22Rv1 (cell line): Measurements from ENCODE around the gene TUBB.

ENCODE experiments used
- H3K27ac ChIP-seq: fragments of 450-650 bp; 2 replicates; pipeline ENCODE4 v1.5.1; 2017
- CTCF ChIP-seq: fragments of 450-650 bp; IDR thresholded peaks from 2 replicates; pipeline ENCODE4 v1.5.1; 2017; ENCODE audit warnings: mild to moderate bottlenecking
- ZFX ChIP-seq: fragments of 450-650 bp; IDR thresholded peaks from 2 replicates; pipeline ENCODE4 v1.6.1; 2017; ENCODE audit warnings: antibody characterized with exemption, borderline replicate concordance

Gene TUBB

GRCh38 chr6:30714263-30714662 is 5.9 kb upstream of the TUBB start:
- no peak for TF ChIP-seq ZFX

GRCh38 chr6:30716879-30717128 is 3.3 kb upstream of the TUBB start:
- H3K27ac ChIP-seq = peak overlapping the region; percentile 97
- TF ChIP-seq ZFX (no peak), CTCF (no peak)

More at GRCh38 chr6:30714263-30714662, 5.9 kb upstream of the TUBB start:
- no peak overlapping the region for H3K27ac ChIP-seq

DNA sequence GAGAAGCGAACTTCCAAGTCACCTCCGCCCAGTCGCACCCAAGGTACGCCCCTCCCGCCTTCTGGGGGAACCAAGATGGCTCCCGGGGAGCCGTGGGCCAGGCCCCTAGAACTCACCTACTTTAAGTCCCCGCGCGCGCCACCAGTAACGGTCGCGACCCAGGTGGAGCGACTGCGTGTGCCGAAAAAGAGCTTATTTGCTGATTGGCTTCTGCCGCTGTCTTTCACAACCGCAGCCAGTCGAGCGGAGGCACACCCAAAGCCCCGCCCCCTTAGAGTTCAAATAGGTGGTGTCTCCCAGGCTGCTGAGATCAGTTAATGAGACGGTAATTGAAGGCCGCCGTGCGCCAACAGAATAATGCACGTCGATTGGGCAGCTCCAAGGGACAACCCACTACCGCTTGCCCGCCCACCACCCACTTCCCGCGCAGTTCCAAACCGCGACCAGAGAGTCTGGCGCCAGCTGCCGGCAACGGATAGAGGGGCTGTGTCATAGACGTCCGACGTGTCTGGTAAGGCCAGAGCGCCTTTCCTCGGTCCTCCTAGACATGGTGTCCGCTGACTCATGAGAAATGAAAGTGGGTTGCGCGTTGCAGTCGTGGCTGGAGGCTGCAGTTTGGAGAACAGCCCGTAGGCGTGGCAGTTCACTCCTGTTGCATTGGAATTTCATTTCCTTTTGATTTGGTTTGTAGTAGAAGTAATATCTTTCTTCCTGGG is 2.9 kb upstream of the TUBB start, which contains the start of gene MDC1:
TSS of gene MDC1 (minus strand) at position 153 of the 716 bp plus-strand sequence. CDS start 2,106 bp downstream, outside the sequence.
- H3K27ac ChIP-seq = peak within 1 kb of the TSS; percentile 97
- TF ChIP-seq ZFX (no peak), CTCF (no peak)

DNA sequence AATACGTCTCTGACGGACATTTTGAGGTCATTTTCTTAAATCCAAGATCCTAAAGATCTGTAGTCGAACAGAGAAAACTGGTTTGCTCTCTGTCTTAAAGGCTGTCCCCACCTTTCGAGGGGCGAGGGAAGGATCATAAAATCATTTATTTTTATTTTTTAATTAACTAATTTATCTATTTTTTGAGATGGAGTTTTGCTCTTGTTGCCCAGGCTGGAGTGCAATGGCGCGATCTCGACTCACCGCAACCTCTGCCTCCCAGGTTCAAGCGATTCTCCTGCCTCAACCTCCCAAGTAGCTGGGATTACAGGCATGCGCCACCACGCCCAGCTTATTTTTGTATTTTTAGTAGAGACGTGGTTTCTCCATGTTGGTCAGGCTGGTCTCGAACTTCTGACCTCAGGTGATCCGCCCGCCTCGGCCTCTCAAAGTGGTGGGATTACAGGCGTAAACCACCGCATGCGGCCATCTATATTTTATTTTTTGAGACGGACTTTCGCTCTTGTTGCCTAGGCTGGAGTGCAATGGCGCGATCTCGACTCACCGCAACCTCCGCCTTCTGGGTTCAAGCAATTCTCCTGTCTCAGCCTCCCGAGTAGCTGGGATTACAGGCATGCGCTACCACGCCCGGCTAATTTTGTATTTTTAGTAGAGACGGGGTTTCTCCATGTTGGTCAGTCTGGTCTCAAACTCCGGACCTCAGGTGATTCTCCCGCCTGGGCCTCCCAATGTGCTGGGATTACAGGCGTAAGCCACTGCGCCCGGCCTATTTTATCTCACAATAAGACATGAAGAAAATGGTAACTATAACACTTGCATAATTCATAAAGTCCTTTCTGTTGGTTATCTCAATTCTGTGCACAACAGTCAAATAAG is 2.1 kb upstream of the TUBB start:
- H3K27ac ChIP-seq = peak overlapping the region; percentile 97

DNA sequence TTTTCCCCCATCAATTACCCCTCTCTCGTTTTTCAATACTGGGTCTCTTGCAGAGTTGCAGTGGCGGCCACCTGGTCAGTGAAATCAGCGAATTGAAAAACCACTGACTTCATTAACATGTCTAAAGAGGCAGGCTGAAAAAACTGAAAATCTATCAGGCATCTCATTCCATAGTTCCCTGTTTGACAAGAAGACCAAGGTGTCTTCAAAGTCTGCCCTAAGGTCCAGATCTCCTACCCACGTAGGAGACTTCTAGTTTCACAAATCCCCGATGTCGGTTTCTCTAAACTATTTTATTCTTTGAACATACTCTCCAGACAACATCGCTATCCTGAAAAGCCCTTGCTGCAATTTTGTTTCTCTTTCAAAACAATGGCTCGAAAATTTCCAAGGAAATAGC is 796 bp upstream of the TUBB start:
- no peak for TF ChIP-seq CTCF
- no peak for TF ChIP-seq ZFX
- H3K27ac ChIP-seq = peak overlapping the region; percentile 97

GRCh38 chr6:30720738-30721197 is 616 bp downstream of the TUBB start:
- H3K27ac ChIP-seq = peak overlapping the region; percentile 97
- TF ChIP-seq CTCF (no peak), ZFX (no peak)

DNA sequence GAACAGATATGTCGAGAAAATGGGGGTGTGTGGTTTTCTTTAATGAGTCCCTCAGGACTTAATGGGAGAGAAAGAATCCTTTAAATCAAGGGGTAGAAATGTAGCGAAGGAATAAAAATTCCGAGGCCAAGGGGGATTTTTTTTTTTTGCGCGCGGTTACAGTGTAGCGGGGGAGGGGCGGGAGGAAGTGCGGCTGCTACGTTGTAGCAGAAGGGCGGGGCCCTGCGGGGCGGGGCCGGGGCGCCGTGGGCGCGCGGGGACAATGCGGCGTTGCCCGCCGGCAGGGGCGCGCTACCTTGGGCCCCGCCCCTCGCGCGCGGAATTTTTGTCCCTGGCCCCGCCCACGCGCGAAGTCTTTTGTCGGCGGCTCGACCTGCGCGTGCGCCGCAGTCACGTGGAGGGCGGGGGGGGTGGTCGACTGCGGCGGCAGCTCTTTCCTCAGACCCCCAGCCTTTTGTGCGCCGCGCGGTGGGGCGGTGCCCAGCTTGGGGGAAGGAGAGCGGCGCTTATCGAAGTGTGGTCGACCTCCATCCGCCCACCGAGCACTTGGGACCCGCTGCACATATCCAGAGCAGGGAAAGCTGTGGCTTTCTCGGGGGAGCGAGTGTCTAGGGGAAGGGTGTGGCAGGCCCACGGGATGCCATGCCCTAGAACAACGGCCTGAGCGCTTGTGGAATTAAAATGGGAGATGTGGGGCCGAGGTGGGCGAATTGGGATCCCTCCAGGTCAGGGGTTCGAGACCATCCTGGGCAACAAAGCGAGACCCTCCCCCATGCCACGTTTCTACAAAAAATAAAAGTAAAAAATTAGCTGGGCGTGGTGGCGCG is 1.3 kb downstream of the TUBB start:
- peak overlapping the region; percentile 97 for H3K27ac ChIP-seq
- TF ChIP-seq ZFX (no peak), CTCF (peak; percentile 53)

DNA sequence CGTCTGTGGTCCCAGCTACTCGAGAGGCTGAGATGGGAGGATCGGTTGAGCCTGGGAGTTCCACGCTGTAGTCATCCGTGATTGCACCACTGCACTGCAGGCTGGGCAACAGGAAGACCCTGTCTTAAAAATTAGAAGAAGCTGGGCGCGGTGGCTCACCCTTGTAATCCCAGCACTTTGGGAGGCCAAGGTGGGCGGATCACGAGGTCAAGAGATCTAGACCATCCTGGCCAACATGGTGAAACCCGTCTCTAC is 1.8 kb downstream of the TUBB start:
- peak overlapping the region; percentile 97 for H3K27ac ChIP-seq
